Naive B cell (primary cell): ENCODE measurements around the gene SMURF2. TPM values are rescaled to one million over a fixed set of nuclear protein-coding genes. Genes with fewer than 3 reads are reported as not detected.
A peak's percentile ranks its signal among the peaks of the same experiment; 100 is the strongest.

Experiments used
- ATAC-seq, 2 donors: fragments of 150-1000 bp; cut with Tn5 transposase; 2 replicates each; pipeline ENCODE4 v1.10.0; 2021; ENCODE audit warnings: low read depth in 2 of 2, mild to moderate bottlenecking in 2 of 2, moderate library complexity in 2 of 2
- DNase-seq: peaks from one replicate; pipeline ENCODE4 v3.0.0; 2022
- H3K27ac Mint-ChIP-seq, 6 donors: one replicate each; pipeline ENCODE4 v1.8.0; 2020 to 2022; ENCODE audit warnings: mild to moderate bottlenecking in 6 of 6, mixed read lengths in 6 of 6, moderate library complexity in 5 of 6, inconsistent platforms in 2 of 6
- H3K27me3 Mint-ChIP-seq, 3 donors: one replicate each; pipeline ENCODE4 v1.8.0; 2021 to 2022; ENCODE audit warnings: mixed read lengths in 3 of 3, mild to moderate bottlenecking in 1 of 3
- H3K36me3 Mint-ChIP-seq, 2 donors: one replicate each; pipeline ENCODE4 v1.8.0; 2020 to 2022; ENCODE audit warnings: mixed read lengths in 2 of 2, inconsistent platforms in 1 of 2, mild to moderate bottlenecking in 1 of 2
- H3K4me1 Mint-ChIP-seq, 3 donors: one replicate each; pipeline ENCODE4 v1.8.0; 2020 to 2022; ENCODE audit warnings: mixed read lengths in 3 of 3, inconsistent platforms in 1 of 3, mild to moderate bottlenecking in 1 of 3, moderate library complexity in 1 of 3
- H3K4me3 Mint-ChIP-seq, 8 donors: one replicate each; pipeline ENCODE4 v1.8.0; 2020 to 2022; ENCODE audit warnings: mild to moderate bottlenecking in 8 of 8, mixed read lengths in 8 of 8, moderate library complexity in 8 of 8, inconsistent platforms in 2 of 8
- H3K9me3 Mint-ChIP-seq, 7 donors: one replicate each; pipeline ENCODE4 v1.8.0; 2020 to 2022; ENCODE audit warnings: mixed read lengths in 7 of 7, mild to moderate bottlenecking in 5 of 7, inconsistent platforms in 2 of 7, moderate library complexity in 1 of 7
- polyA plus RNA-seq, 6 donors: library from polyadenylated mRNA; unstranded; fragments of 300-500 nt; fragmentation: Illumina TruSeq; gene quantifications; one replicate each; pipeline ENCODE4 v1.2.3, GENCODE V29; 2021; ENCODE audit warnings: low read depth in 6 of 6

Gene SMURF2
- polyA plus RNA-seq, 6 donors from 2014 or later, result 6.9 to 12.8 (median 10.3) TPM

- peaks cover 47 to 54% of the 10 kb centered on the region in 2 donors for H3K36me3 Mint-ChIP-seq
- ATAC-seq (no peak), DNase-seq (no peak)
- no peaks in the 10 kb centered on the region for H3K9me3 Mint-ChIP-seq
- no peak overlapping the region for H3K27ac Mint-ChIP-seq
- H3K4me1 Mint-ChIP-seq, result peaks cover 0 to 3% (median 0%) of the 10 kb centered on the region in 3 donors
- no peak overlapping the region for H3K4me3 Mint-ChIP-seq
- H3K27me3 Mint-ChIP-seq, result no peaks in the 10 kb centered on the region
Measured at GRCh38 chr17:64527914-64528313, 134.2 kb downstream of the SMURF2 start.

DNA sequence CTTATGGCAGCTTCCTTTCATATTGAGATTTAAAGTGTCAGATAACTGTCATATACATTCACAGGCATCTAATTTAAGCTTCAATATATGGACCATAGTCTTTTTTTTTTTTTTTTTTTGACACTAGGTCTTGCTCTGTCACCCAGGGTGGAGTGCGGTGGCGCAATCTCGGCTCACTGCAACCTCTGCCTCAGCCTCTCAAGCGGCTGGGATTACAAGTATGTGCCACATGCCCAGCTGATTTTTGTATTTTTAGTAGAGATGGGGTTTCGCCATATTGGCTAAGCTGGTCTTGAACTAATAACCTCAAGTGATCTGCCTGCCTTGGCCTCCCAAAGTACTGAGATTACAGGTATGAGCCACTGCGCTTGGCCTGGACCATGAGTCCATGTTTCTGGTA, 141.7 kb downstream of the SMURF2 start:
- ATAC-seq, result no peak
- DNase-seq, result no peak
- no peak overlapping the region for H3K4me3 Mint-ChIP-seq
- H3K4me1 Mint-ChIP-seq, result peaks cover 8 to 13% (median 9%) of the 10 kb centered on the region in 3 donors
- H3K9me3 Mint-ChIP-seq, result no peaks in the 10 kb centered on the region
- H3K27ac Mint-ChIP-seq, result no peak overlapping the region
- H3K27me3 Mint-ChIP-seq, result no peaks in the 10 kb centered on the region
- H3K36me3 Mint-ChIP-seq, result peaks cover 3 to 13% of the 10 kb centered on the region in 2 donors

GRCh38 chr17:64519601-64520000, 142.5 kb downstream of the SMURF2 start:
- ATAC-seq, result no peak
- Mint-ChIP-seq H3K4me1 (peaks cover 11 to 18% (median 14%) of the 10 kb centered on the region in 3 donors), H3K27ac (peak overlapping the region in 1 of 6 donors; percentile 57), H3K9me3 (no peaks in the 10 kb centered on the region), H3K36me3 (peaks cover 3 to 13% of the 10 kb centered on the region in 2 donors), H3K4me3 (no peak overlapping the region), H3K27me3 (no peaks in the 10 kb centered on the region)
- no peak for DNase-seq

DNA sequence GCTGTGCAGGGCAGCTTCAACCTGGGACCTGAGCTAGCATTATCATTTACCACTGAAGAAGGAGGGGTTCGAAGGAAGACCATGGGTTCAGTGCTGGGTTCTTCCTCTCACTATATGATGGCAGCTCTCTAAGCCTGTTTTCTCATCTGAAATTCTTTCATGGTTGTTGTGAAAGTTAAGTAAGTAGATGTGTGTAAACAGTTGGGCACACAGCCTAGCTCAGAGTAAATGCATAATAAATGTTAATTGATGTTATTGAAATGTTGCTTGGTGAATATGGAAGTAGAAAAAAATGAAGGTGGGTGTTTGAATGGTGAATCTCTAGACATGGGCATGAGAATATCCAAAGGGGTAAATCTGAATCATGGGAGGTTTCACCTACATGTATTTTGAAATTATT, 146.3 kb downstream of the SMURF2 start:
- H3K27me3 Mint-ChIP-seq, result no peaks in the 10 kb centered on the region
- no peak for ATAC-seq
- DNase-seq, result no peak
- no peak overlapping the region for H3K4me3 Mint-ChIP-seq
- peaks cover 0 to 7% of the 10 kb centered on the region in 2 donors for H3K36me3 Mint-ChIP-seq
- peaks cover 11 to 20% (median 15%) of the 10 kb centered on the region in 3 donors for H3K4me1 Mint-ChIP-seq
- H3K9me3 Mint-ChIP-seq, result no peaks in the 10 kb centered on the region
- peak overlapping the region in 2 of 6 donors; percentile 7 to 40 for H3K27ac Mint-ChIP-seq

DNA sequence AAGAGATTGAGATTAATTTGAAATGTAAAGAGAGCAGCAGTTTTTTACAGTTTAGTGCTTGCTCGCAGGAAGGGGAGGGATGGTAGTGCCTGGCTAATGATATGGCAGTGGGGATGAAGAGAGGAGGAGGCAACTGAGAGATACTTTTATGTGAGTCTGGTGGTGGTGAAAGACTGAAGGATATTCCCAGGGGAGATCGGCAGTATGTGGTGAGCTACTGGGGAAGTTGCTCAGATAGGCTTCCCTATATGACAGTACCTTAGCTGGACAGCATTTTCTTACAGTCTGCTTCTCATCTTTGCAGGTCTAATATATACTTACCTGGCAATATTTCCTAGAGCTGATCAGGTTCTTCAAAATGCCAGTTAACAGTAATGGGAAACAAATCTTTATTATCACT, 146.7 kb downstream of the SMURF2 start:
- no peak overlapping the region for H3K4me3 Mint-ChIP-seq
- H3K4me1 Mint-ChIP-seq, result peaks cover 11 to 20% (median 15%) of the 10 kb centered on the region in 3 donors
- ATAC-seq (peak; percentile 60 to 75), DNase-seq (no peak)
- H3K36me3 Mint-ChIP-seq, result peaks cover 0 to 7% of the 10 kb centered on the region in 2 donors
- H3K27ac Mint-ChIP-seq, result peak overlapping the region in 4 of 6 donors; percentile 7 to 77 (median 26)
- H3K9me3 Mint-ChIP-seq, result no peaks in the 10 kb centered on the region
- no peaks in the 10 kb centered on the region for H3K27me3 Mint-ChIP-seq

DNA sequence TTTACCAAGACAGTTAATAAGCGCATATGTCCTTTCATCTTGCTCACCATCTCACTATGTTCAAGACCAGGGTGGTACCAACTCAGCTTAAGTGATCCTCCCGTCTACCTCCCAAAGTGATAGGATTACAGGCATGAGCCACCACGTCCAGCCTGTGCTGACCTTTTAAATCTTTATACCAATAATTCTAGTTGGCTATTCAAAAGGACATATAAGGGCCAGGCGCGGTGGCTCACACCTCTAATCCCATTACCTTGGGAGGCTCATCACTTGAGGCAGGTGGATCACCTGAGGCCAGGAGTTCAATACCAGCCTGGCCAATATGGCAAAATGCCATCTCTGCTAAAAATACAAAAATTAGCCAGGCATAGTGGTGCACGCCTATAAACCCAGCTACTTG, 152.9 kb downstream of the SMURF2 start:
- DNase-seq, result no peak
- H3K9me3 Mint-ChIP-seq, result peaks cover 0 to 5% (median 0%) of the 10 kb centered on the region in 7 donors
- no peak overlapping the region for H3K27ac Mint-ChIP-seq
- H3K36me3 Mint-ChIP-seq, result peaks cover 17 to 19% of the 10 kb centered on the region in 2 donors
- H3K4me3 Mint-ChIP-seq, result peak overlapping the region in 2 of 8 donors; percentile 23 to 100
- H3K4me1 Mint-ChIP-seq, result peaks cover 23 to 27% (median 25%) of the 10 kb centered on the region in 3 donors
- no peak for ATAC-seq
- no peaks in the 10 kb centered on the region for H3K27me3 Mint-ChIP-seq

GRCh38 chr17:64508683-64509082, 153.4 kb downstream of the SMURF2 start:
- no peaks in the 10 kb centered on the region for H3K27me3 Mint-ChIP-seq
- ATAC-seq, result no peak
- peaks cover 20 to 21% of the 10 kb centered on the region in 2 donors for H3K36me3 Mint-ChIP-seq
- peaks cover 0 to 5% (median 0%) of the 10 kb centered on the region in 7 donors for H3K9me3 Mint-ChIP-seq
- H3K27ac Mint-ChIP-seq, result no peak overlapping the region
- no peak for DNase-seq
- H3K4me1 Mint-ChIP-seq, result peaks cover 24 to 27% (median 26%) of the 10 kb centered on the region in 3 donors
- H3K4me3 Mint-ChIP-seq, result peak overlapping the region in 4 of 8 donors; percentile 55 to 100 (median 100)

GRCh38 chr17:64507413-64507782, 154.7 kb downstream of the SMURF2 start:
- Mint-ChIP-seq H3K4me3 (peak overlapping the region; percentile 97 to 100 (median 100)), H3K27ac (peak overlapping the region; percentile 100), H3K36me3 (peaks cover 30 to 31% of the 10 kb centered on the region in 2 donors), H3K4me1 (peaks cover 31 to 34% (median 33%) of the 10 kb centered on the region in 3 donors), H3K9me3 (peaks cover 0 to 5% (median 0%) of the 10 kb centered on the region in 7 donors), H3K27me3 (no peaks in the 10 kb centered on the region)
- DNase-seq, result peak; percentile 58
- peak; percentile 32 for ATAC-seq

DNA sequence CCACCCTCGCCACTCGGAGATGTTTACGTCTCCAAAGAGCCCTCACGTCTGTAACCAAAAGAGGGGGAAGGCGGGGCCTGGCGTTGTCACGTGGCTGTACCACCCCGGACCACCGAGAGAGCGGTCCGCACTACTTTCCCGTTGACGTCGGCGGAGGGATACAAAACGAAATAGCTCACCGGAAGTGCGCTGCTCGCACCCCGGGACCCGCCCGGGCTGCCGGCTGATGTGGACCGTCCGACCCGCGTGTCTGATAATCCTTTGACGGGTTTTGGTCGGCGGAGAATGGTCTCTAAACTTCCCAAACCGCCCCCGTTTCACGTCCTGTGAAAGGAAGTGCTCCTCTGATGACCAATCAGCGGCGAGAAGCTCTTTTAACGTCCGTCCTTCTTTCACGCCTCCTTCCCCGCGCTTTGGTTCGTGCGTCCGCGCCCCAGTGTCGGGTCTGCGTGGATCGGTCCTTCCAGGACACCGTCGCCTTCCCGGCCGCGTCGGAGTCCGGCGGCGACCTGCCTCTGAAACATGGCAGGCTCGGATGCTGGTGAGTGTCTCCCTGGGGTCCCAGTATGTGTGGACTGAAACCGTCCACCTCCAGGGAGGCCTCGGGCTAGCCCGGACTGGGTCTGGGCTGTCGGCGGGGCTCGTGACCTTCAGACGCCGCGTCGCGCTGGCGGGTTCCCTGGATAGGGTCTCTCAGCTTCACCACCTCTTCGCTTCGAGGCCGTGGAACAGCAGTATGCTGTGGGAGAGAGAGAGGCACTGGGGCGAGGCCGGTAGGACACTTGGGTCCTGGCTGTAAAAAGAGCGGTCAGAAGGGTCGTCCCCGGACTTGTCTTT, 155.3 kb downstream of the SMURF2 start, which contains the start of gene CEP95:
Gene CEP95, plus strand, starts transcription at position 402 of the 837 bp plus-strand sequence. Its CDS starts 121 bp downstream, at position 523.
- peak within 1 kb of the TSS; percentile 97 to 100 (median 100) for H3K4me3 Mint-ChIP-seq
- H3K36me3 Mint-ChIP-seq, result peaks cover 36 to 37% of the 10 kb centered on the region in 2 donors
- peaks cover 0 to 5% (median 0%) of the 10 kb centered on the region in 7 donors for H3K9me3 Mint-ChIP-seq
- DNase-seq (no peak), ATAC-seq (peak; percentile 60 to 64)
- peaks cover 35 to 39% (median 37%) of the 10 kb centered on the region in 3 donors for H3K4me1 Mint-ChIP-seq
- H3K27ac Mint-ChIP-seq, result peak within 1 kb of the TSS; percentile 100
- no peaks in the 10 kb centered on the region for H3K27me3 Mint-ChIP-seq

- peaks cover 0 to 5% (median 0%) of the 10 kb centered on the region in 7 donors for H3K9me3 Mint-ChIP-seq
- H3K4me1 Mint-ChIP-seq, result peaks cover 41 to 46% (median 43%) of the 10 kb centered on the region in 3 donors
- DNase-seq, result peak; percentile 96
- no peaks in the 10 kb centered on the region for H3K27me3 Mint-ChIP-seq
- peak within 1 kb of the TSS; percentile 100 for H3K27ac Mint-ChIP-seq
- H3K4me3 Mint-ChIP-seq, result peak within 1 kb of the TSS; percentile 97 to 100 (median 100)
- H3K36me3 Mint-ChIP-seq, result peaks cover 42 to 43% of the 10 kb centered on the region in 2 donors
- ATAC-seq, result peak; percentile 57 to 60
Measured at GRCh38 chr17:64506201-64506575, 155.9 kb downstream of the SMURF2 start, which contains the start of gene DDX5. DDX5 (minus strand) TSS chr17:64506289; CDS start chr17:64506119, 170 bp downstream.

DNA sequence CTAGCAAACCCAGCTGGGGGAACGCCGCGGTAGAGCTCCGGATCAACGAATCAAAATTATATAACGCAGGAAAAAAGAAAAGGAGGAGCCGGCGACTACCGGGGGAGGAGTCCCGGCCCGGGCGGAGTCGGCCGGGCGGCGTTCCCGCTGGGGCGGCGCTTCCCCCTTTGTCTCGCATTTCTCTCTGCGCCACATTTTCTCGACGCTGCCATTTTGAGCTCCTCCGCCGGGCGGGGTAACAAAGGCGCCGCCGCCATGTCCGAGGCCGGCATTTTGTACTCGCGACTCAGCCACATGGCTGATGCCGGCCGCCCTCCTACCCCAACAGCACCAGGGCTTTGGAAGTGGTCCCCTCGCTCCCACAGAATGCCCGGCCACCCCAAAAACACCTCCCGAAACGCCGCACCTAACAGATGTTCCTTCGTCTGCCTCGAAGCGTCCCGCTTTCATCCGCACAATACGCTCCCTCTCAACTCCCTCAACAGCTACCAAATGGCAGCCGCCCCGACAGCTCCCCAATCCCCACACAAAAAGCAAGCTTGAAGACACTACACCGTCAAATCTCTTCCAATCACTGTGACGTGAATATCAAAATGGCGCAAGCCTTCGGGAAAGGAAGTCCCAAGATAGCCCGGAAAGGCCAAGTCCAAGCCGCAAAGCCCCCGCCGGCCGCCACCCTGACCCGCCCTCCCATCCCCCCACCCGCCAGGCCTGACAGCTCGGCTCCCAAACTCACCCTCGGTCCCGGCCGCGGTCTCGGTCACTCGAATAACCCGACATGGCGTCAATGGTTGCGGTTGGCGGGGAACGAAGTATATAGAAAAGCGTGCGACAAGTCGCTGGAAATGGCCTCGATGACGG, 156.5 kb downstream of the SMURF2 start:
- peaks cover 46 to 52% (median 49%) of the 10 kb centered on the region in 3 donors for H3K4me1 Mint-ChIP-seq
- peak; percentile 86 for DNase-seq
- peak; percentile 37 to 41 for ATAC-seq
- peak overlapping the region; percentile 97 to 100 (median 100) for H3K4me3 Mint-ChIP-seq
- H3K27me3 Mint-ChIP-seq, result no peaks in the 10 kb centered on the region
- peak overlapping the region; percentile 100 for H3K27ac Mint-ChIP-seq
- peaks cover 0 to 5% (median 0%) of the 10 kb centered on the region in 7 donors for H3K9me3 Mint-ChIP-seq
- H3K36me3 Mint-ChIP-seq, result peaks cover 46 to 47% of the 10 kb centered on the region in 2 donors

DNA sequence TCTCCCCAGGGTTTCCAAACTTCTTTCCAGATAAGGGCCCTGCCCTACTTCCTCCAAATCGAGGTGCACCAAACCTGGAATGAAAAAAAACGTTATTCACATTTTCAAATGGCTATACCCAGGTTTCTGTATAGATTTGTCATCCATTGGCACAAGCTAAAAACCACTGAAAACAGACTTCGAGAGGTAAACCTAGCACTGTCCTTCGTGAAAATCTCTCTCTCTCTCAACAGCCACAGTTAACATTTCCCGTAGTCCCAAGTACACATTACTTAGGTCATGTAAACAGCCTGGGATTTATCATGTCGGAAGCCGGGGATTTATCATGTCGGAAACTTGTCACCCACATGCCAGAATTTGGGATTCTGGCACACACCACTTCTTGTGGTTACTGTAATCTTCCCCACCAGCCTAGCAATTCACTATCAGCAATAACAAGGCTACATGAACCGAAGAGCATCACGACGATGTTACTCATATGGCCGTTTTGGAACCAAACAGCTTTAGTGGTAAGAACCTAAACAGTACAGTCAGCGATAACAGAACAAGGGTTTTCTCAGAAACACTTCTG, 157.3 kb downstream of the SMURF2 start:
- ATAC-seq (no peak), DNase-seq (peak; percentile 11)
- Mint-ChIP-seq H3K27me3 (no peaks in the 10 kb centered on the region), H3K9me3 (peaks cover 0 to 5% (median 0%) of the 10 kb centered on the region in 7 donors), H3K4me3 (peak overlapping the region; percentile 97 to 100 (median 100)), H3K4me1 (peaks cover 46 to 55% (median 54%) of the 10 kb centered on the region in 3 donors), H3K36me3 (peaks cover 53 to 54% of the 10 kb centered on the region in 2 donors), H3K27ac (peak overlapping the region; percentile 80 to 100 (median 100))
